HG03196 (cell line): ENCODE measurements around the gene RSPO3.
"Not testable (repeated sequence)": the region's sequence is repeated elsewhere in the genome, so short reads cannot be mapped to it uniquely, and the experiment has no call there.

Experiments used
- ATAC-seq: cut with Tn5 transposase; IDR thresholded peaks from one replicate; pipeline ENCODE4 v1.9.1; 2021; ENCODE audit not compliant: unreplicated experiment

RSPO3 gene

DNA sequence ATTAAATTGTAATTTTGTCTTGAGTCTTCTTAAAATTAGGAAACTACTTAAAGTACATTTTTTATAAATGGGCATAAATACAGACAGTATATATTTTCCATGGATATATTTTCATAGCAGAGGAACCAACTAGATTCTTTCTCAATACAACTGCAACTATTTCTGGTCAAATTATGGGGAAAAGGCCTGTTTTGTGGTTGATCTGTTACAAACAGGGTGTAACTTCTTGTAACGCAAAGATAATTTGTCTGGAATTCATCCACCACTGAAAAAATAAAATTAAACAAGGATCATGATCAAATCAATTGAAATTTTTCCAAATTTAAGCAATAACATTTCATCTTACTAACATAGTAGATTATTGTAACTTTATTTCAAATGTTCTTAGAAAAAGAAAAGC lies 81.0 kb downstream of the RSPO3 start:
- no peak for ATAC-seq

DNA sequence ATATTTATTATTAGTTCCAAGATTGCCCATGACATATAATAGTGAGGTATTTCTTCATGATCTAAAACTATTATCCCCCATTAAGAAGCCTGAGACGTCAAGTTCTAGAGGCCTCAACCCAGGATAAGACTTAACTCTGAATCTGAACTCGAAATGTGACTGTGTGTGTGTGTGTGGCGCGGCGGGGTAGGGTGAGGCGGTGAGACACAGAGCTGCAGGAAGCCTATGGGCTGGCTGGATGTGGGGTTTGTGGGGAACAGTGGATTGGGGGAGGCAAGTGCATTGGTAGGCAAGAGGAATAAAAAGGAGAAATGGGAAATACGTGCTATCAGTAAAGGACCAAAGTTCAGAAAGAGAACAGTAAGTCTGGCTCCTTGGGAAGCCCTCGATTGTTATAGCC lies 81.6 kb downstream of the RSPO3 start:
- no peak for ATAC-seq

DNA sequence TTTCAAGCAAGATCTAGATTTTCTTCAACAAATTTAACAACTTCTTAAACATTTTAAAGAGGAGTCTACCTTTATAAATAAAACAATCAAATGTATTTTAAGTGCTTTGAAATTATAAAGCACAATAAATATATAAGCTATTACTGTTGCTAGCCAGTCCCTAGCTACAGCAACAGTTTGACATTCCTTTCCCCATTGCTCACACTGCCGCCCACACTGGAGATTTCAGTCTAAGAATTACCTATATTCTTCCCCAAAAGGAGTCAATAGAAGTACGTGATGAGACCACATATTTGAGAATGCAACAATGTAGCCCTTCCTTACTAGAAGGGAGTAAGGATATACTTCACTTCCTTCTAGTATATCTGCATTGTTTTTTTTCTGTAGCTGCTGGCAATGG lies 82.8 kb downstream of the RSPO3 start:
- ATAC-seq: no peak

DNA sequence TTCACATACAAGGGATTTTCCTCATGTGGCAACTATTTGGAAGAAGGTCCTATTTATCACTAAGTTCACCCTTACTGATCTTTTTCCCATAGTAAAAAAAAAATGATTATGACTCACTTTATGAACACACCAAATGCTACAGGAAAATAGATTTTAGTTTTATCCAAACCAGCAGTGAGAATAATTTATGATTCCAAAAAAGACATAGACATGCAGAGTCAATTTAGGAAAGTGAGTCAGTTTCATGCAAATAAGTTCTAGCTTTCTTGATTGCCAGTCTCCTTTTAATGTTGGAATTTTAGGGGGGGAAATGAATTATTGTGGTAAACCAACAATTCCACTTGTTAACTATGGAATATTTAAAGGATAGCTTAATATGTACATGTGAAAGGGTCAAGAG lies 84.2 kb downstream of the RSPO3 start:
- no peak for ATAC-seq

DNA sequence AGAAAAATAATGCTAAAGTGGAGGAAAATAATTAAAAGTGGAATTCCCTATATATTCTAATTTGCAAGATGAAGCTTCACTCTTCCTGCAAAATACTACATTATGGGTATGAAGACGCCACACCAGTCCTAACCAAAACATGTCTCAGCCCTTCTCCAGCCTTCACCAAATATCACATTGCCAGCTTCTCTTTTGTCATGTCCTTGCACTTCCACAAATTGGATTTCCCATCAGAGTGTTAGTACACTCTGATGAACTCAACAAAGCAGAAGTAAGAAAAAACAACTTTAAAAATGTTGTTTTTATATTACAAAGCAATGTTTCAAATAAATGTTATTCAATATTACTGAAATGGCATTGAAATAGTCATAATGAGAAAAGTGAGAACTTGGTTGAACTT lies 85.8 kb downstream of the RSPO3 start:
- ATAC-seq: no peak

DNA sequence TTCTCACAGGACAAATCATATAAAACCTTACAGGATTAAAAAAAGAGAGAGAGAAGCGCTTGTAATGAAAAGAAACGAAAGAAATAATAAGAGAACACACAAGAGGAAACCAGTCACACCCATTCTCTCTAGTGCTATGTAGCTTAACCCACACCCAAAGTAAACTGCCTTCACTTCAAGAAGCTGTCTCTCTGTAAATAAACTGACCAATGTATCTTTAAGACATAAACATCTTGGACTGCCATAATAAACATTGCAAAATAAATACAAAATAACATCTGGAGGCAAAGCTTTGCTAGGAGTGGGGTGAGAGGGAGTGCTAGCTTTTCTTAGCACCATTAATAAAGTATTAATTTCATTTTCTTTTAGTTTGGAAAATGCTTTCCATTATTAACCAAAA lies 86.6 kb downstream of the RSPO3 start:
- no peak for ATAC-seq

DNA sequence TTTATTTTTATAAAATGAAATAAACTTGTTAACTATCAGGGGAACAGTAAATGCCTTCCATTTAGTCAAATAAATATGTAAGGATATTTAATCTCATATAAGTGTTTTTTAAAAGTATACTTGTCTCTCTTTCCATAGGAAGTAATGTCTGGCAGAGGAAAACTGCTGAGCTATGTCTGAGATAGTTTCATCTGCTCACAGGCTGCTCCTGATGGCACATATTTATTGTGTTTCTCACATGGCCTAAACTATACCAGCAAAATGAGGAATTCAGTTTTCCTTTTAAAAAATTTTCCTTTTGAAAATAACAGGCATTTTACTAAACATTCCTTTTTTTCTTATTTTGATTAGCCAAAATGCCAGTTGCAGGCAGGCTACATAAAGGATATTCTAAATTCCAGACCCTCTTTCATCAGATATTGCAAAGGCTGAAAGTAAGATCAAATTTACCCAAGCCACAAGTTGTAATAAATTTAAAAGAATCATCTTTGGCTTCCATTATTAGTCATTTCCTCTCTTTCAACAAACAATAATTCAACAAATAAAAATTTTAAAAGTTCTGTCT lies 88.1 kb downstream of the RSPO3 start:
- ATAC-seq: no peak

DNA sequence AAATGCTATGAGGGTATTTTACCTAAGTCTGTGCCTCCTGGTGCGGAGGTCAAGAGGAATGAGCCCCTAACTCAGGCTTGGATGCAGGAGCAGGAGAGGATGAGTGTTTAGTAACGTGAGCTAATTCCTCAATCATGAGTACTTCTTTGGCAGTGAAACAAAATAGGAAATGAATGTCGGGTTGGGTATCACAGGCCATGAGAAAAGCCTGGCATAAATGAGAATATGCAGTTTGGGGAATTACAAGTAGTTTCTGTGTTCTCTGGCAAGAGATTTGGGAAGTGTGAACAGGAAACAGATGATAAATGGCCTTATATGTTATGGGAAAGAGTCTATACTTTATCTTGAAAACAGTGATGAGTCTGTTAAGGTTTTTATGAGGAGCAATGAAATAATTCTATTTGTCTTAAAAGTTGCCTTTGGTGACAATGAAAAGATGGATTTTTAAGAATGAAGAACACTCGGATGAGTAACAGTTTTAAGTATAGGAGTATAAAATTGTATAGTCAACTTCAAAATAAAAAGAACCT lies 89.2 kb downstream of the RSPO3 start:
- no peak for ATAC-seq

DNA sequence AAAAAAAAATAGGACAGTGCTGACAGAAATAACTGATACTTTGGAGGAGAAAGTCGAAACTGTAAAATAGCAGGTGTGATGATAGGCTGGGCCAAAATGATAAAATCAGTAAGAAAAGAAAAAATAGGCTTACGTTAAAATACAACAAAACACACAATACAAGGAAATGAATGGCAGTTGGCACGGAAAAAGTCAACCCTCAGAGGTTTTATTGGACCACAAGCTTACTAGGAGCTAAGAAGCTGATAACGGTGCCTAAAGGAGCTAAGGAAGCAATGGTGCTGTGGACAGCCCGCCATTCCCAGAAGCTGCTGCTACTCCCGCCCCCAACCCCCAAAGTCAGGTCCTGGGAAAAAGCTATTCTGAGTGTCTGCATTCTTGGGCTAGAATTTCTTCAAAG lies 92.3 kb downstream of the RSPO3 start:
- no peak for ATAC-seq

DNA sequence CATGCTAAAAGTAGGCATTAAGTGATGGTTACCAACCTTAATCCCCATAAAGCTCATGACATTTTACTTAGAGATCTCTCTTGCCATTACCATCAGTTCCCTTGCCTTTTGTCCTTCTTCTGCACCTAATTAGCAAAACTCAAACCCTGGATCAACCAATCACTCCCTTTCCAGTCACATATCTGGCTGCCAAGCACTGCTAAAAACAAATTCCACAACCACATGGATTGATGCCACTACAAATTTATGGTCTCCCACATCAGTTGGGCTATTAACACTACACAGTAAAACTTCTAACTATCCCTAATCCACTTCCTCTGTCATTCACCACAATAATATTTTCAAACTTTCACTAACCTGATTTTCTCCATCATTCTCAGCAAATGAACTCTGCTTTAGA lies 93.9 kb downstream of the RSPO3 start:
- ATAC-seq: no peak

DNA sequence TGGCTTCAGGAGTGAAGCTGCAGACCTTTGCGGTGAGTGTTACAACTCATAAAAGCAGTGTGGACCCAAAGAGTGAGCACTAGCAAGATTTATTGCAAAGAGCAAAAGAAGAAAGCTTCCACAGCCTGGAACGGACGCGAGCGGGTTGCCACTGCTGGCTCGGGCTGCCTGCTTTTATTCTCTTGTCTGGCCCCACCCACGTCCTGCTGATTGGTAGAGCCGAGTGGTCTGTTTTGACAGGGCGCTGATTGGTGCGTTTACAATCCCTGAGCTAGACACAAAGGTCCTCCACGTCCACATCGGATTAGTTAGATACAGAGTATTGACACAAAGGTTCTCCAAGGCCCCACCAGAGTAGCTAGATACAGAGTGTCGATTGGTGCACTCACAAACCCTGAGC lies 95.6 kb downstream of the RSPO3 start:
- ATAC-seq: not testable (repeated sequence)

DNA sequence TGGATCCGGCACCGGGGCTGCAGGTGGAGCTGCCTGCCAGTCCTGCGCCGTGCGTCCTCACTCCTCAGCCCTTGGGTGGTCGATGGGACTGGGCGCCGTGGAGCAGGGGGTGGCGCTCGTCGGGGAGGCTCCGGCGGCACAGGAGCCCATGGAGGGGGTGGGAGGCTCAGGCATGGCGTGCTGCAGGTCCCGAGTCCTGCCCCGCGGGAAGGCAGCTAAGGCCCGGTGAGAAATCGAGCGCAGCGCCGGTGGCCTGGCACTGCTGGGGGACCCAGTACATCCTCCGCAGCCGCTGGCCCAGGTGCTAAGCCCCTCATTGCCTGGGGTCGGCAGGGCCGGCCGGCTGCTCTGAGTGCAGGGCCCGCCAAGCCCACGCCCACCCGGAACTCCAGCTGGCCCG lies 96.1 kb downstream of the RSPO3 start:
- ATAC-seq: not testable (repeated sequence)

DNA sequence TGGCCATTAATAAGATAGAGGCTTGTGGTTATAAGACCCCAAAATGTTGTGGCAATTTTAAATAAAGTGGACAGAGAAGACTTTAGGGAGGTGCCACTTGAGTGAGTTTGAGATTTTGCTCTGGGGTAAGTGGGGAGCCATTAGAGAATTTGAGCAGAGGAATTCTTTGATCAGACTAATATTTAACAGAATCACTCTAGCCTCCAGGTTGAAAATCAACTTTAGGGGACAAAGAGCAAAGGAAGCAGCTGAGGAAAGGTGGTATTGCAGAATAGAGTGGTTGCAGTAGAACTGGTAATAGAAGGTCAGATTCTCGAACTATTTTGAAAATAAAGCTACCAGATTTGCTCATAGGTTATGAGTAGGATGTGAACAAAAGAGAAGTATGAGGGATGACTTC lies 97.5 kb downstream of the RSPO3 start:
- no peak for ATAC-seq

DNA sequence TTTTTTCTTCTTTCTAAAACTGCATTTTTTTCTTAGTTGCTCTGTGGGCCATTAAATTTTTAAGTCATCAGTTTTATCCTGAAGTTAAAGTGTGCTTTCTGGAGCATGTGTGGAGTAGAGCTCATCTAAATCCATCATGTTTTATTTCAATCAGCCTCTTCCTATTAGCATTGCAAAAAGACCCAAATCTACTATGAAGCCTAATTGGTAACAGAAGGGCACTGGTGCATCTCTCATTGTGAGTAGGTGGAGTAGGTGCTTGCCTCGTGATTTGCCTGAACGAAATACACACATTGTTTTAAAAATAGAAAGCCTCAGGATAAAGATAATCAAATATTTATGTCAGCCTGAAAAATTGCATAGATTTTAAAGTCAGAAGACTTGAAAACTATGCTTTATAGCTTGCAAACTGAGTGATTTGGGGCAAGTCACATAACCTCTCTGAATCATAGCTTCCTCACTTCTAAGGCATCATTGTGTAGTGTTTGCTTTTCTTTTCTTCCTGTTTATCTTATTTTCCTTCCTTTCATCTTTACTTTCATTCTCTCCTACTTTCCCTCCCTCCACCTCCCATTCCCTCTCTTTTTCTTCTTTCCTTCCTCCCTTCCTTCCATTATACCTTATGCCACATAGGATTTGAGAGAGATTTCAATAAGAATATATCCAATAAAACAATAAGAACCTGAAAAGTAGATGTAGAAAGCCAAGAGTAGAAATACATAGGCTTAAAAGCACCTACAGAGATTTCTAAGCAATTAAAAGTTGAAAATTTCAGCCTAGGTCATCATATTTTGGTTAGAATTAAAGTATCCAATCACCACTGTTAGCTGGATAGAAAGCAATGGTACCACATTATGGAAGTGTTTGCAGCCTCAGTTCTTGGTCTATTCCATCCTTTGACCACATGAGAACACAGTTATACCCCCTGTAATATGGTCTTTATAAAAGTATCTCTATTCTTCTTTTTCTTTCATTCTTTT lies 98.6 kb downstream of the RSPO3 start:
- ATAC-seq: no peak

DNA sequence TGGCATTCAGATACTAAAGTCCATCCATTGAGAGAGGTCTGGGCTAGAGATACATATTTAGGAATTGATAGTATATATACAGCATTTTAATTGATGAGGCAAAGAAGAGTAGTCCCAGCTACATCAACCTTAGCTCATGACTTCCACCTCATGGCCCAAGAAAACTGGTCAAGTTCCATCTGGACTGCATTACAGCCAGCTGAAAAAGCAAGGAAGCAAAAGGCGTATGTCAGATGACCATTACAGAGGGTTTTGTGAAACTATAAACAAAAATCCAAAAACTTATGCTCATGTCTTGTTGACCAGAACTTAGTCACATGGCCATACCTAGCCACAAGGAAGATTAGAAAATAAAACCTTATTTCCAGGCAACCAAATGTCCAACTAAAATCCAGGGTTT lies 101.4 kb downstream of the RSPO3 start:
- no peak for ATAC-seq

DNA sequence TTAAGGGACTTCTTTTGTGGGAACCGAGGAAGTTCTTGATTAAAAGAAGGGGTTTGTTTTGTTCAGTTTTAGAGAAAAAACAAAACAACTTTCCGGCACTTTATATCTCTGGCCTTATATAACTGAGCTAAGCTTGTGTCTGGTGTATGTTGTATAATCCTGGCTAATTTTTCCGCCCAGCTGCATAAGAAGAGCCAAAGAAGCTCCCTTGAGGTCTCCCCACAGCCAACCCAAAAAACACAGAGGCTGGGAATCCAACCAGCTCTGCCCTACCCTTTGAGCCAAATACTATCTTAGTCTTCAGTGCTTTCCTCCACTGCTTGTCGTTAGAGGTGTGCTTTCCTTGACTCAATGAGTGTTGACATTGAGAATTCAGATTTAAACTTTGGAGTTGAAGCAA lies 102.7 kb downstream of the RSPO3 start:
- no peak for ATAC-seq

DNA sequence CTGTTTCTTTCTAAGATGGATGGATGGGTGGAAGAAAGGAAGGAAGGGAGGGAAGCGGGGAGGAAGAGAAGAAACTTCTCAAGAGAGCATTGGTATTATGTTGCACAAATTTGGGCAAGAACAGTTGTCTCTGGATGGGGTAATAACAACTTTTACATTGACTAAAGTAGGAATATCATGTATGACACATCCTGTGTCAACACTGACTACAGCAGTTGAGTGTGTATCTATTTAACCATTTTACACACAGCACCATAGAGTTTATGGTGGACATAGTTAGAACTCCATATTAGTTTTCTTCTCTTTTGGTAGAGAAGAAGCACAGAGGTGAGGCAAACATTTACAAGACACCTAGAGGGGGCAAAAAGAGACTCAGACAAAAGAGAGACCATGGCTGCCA lies 103.9 kb downstream of the RSPO3 start:
- ATAC-seq: no peak

DNA sequence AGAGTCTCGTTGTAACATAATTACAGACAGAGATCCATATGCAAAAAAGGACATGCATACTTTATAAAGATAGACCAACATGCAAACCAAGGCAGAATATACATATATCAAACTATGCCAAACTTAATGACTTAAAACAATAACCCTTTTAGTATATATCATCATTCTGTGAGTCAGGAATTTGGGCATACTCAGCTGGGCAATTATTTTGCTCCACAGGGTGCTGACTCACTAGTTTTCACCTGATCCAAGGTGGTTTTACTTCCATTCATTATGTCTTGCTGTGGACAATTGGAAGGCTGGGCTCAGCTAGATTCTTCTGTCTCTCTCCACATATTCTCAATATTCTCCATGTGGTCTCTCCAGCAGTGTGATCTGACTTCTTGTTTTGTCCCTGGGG lies 107.0 kb downstream of the RSPO3 start:
- ATAC-seq: no peak

DNA sequence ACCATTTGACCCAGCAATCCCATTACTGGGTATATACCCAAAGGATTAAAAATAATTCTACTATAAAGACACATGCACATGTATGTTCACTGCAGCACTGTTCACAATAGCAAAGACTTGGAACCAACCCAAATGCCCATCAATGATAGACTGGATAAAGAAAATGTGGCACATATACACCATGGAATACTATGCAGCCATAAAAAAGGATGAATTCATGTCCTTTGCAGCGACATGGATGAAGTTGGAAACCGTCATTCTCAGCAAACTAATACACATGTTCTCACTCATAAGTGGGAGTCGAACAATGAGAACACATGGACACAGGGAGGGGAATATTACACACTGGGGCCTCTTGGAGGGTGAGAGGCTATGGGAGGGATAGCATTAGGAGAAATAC lies 115.3 kb downstream of the RSPO3 start:
- not testable (repeated sequence) for ATAC-seq

DNA sequence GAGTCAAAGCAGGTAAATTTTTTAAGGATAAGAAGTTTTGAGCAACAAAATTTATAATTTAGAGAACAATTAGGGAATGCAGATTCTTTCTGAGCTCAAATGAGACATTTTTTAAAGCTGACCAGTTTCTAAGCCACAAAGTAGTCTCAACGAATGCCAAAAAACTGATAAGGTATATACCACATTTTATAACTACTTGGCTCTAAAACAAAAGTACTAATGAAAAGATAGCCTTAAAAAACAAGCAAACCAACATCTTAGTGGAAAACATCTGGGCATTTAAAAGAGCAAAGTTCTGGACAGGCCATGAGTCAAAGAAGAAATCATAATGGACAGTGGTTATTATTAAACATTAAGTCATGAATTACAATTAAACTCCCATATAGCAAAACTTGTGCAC lies 125.0 kb downstream of the RSPO3 start:
- ATAC-seq: no peak
